ENCODE data around the gene MRGPRG.

Gene MRGPRG

GRCh38 chr11:3231851-3232744 is 13.5 kb upstream of the MRGPRG start, which contains the start of gene MRGPRE:
MRGPRE (minus strand) TSS chr11:3232417; CDS start chr11:3228799, 3,618 bp downstream.
- H3K9me3 ChIP-seq (ENCODE audit: control insufficient read depth, insufficient read depth, low read length): no peaks in the 10 kb centered on the region
- no peaks in the 10 kb centered on the region for H3K36me3 ChIP-seq (ENCODE audit: control insufficient read depth, insufficient read depth, low read length)
- no peaks in the 10 kb centered on the region for H3K4me1 ChIP-seq (ENCODE audit: control insufficient read depth, insufficient read depth, low read length)
- H3K27me3 ChIP-seq (ENCODE audit: control insufficient read depth, insufficient read depth, low read length): no peaks in the 10 kb centered on the region
- H3K27ac ChIP-seq (ENCODE audit: low read depth, low read length): no peak within 1 kb of the TSS
- H3K9ac ChIP-seq (ENCODE audit: low read depth, low read length): no peak within 1 kb of the TSS
- no peak within 1 kb of the TSS for H3K4me3 ChIP-seq (ENCODE audit: low read depth, low read length)

DNA sequence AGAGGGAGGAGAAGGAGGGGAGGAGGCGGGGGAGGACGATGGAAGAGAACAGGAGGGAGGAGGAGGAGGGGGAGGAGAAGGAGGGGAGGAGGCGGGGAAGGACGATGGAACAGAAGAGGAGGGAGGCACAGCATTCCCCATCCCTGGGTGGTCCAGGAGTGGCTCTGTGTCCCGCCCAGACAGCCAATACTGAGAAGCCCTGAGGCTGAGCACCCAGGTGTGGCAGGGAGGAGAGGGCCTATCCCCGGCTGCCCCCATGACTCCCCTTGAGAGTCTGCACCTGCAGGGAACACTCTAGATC is 12.9 kb upstream of the MRGPRG start:
- H3K27me3 ChIP-seq (ENCODE audit: control insufficient read depth, insufficient read depth, low read length): no peaks in the 10 kb centered on the region

GRCh38 chr11:3230636-3231549 is 12.3 kb upstream of the MRGPRG start:
- H3K9ac ChIP-seq (ENCODE audit: low read depth, low read length): no peak overlapping the region
- no peak overlapping the region for H3K4me3 ChIP-seq (ENCODE audit: low read depth, low read length)
- no peaks in the 10 kb centered on the region for H3K36me3 ChIP-seq (ENCODE audit: control insufficient read depth, insufficient read depth, low read length)
- no peaks in the 10 kb centered on the region for H3K4me1 ChIP-seq (ENCODE audit: control insufficient read depth, insufficient read depth, low read length)
- H3K27me3 ChIP-seq (ENCODE audit: control insufficient read depth, insufficient read depth, low read length): no peaks in the 10 kb centered on the region
- H3K9me3 ChIP-seq (ENCODE audit: control insufficient read depth, insufficient read depth, low read length): no peaks in the 10 kb centered on the region
- H3K27ac ChIP-seq (ENCODE audit: low read depth, low read length): no peak overlapping the region

More for the DNA sequence above, 12.9 kb upstream of the MRGPRG start:
- Histone ChIP-seq H3K4me1 (ENCODE audit: control insufficient read depth, insufficient read depth, low read length) (no peaks in the 10 kb centered on the region), H3K27ac (ENCODE audit: low read depth, low read length) (no peak overlapping the region), H3K9me3 (ENCODE audit: control insufficient read depth, insufficient read depth, low read length) (no peaks in the 10 kb centered on the region), H3K4me3 (ENCODE audit: low read depth, low read length) (no peak overlapping the region), H3K36me3 (ENCODE audit: control insufficient read depth, insufficient read depth, low read length) (no peaks in the 10 kb centered on the region), H3K9ac (ENCODE audit: low read depth, low read length) (no peak overlapping the region)

DNA sequence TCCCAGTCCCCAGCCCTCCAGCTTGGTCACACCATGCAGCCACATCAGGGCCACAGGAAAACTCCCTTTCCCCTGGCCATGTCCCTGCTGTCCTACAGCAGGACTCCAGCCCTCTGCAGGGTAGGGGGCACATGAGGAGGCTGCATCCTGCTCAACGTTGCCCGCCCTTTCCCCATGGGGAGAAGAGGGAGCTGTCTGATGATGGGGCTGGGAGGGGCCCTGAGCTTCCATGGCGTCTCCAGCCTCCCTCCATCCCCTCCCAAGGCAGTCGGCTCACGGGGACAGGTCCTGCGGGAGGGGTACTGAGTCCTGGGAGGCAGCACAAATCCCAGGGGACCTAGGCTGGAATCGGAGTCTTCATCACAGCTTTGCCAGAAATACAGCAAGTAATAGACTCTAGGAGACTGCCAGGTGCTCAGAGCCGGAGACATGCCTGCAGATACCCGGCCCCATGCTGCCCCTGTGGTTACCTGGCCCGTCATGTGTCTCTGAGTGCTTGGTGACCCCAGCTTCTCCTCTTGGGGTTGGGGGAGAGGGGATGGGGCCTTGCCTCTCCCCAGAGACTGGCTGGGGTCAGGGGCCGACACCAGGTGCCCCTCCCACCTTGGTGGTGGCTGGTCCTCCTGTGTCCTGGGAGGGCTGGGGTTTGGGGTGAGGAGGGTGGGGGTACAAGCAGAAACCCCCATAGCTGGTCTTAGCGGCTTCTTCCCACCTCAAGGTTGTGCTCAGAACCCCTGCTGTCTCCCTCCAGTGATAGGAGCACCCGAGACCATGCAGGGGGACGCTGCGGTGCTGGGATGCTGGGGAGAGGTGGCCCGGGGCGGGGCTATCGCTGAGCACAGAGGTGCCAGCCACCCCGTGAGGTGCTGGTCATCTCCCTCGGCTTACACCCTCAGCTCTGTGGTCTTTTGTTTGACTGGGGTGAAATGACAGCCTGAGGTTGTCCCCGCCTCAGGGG is 11.3 kb upstream of the MRGPRG start:
- Histone ChIP-seq H3K27me3 (ENCODE audit: control insufficient read depth, insufficient read depth, low read length) (no peaks in the 10 kb centered on the region), H3K27ac (ENCODE audit: low read depth, low read length) (no peak overlapping the region), H3K9me3 (ENCODE audit: control insufficient read depth, insufficient read depth, low read length) (no peaks in the 10 kb centered on the region), H3K36me3 (ENCODE audit: control insufficient read depth, insufficient read depth, low read length) (no peaks in the 10 kb centered on the region), H3K4me3 (ENCODE audit: low read depth, low read length) (no peak overlapping the region), H3K9ac (ENCODE audit: low read depth, low read length) (no peak overlapping the region), H3K4me1 (ENCODE audit: control insufficient read depth, insufficient read depth, low read length) (no peaks in the 10 kb centered on the region)

- Histone ChIP-seq H3K9me3 (ENCODE audit: control insufficient read depth, insufficient read depth, low read length) (no peaks in the 10 kb centered on the region), H3K27me3 (ENCODE audit: control insufficient read depth, insufficient read depth, low read length) (no peaks in the 10 kb centered on the region), H3K4me3 (ENCODE audit: low read depth, low read length) (no peak overlapping the region), H3K27ac (ENCODE audit: low read depth, low read length) (no peak overlapping the region), H3K4me1 (ENCODE audit: control insufficient read depth, insufficient read depth, low read length) (0 out of 2 replicates have a peak, but pooled peaks cover 5% of the 10 kb centered on the region), H3K9ac (ENCODE audit: low read depth, low read length) (no peak overlapping the region), H3K36me3 (ENCODE audit: control insufficient read depth, insufficient read depth, low read length) (no peaks in the 10 kb centered on the region)
Observed at GRCh38 chr11:3228445-3228829, 9.8 kb upstream of the MRGPRG start.

- Histone ChIP-seq H3K27ac (ENCODE audit: low read depth, low read length) (no peak overlapping the region), H3K27me3 (ENCODE audit: control insufficient read depth, insufficient read depth, low read length) (no peaks in the 10 kb centered on the region), H3K4me1 (ENCODE audit: control insufficient read depth, insufficient read depth, low read length) (0 out of 2 replicates have a peak, but pooled peaks cover 5% of the 10 kb centered on the region), H3K9me3 (ENCODE audit: control insufficient read depth, insufficient read depth, low read length) (no peaks in the 10 kb centered on the region), H3K9ac (ENCODE audit: low read depth, low read length) (no peak overlapping the region), H3K36me3 (ENCODE audit: control insufficient read depth, insufficient read depth, low read length) (no peaks in the 10 kb centered on the region), H3K4me3 (ENCODE audit: low read depth, low read length) (no peak overlapping the region)
Observed at GRCh38 chr11:3227568-3228444, 9.2 kb upstream of the MRGPRG start.

GRCh38 chr11:3226846-3227567 is 8.4 kb upstream of the MRGPRG start:
- no peak overlapping the region for H3K4me3 ChIP-seq (ENCODE audit: low read depth, low read length)
- no peak overlapping the region for H3K27ac ChIP-seq (ENCODE audit: low read depth, low read length)
- H3K9ac ChIP-seq (ENCODE audit: low read depth, low read length): no peak overlapping the region
- H3K4me1 ChIP-seq (ENCODE audit: control insufficient read depth, insufficient read depth, low read length): 0 out of 2 replicates have a peak, but pooled peaks cover 5% of the 10 kb centered on the region
- H3K27me3 ChIP-seq (ENCODE audit: control insufficient read depth, insufficient read depth, low read length): no peaks in the 10 kb centered on the region
- no peaks in the 10 kb centered on the region for H3K9me3 ChIP-seq (ENCODE audit: control insufficient read depth, insufficient read depth, low read length)
- no peaks in the 10 kb centered on the region for H3K36me3 ChIP-seq (ENCODE audit: control insufficient read depth, insufficient read depth, low read length)

DNA sequence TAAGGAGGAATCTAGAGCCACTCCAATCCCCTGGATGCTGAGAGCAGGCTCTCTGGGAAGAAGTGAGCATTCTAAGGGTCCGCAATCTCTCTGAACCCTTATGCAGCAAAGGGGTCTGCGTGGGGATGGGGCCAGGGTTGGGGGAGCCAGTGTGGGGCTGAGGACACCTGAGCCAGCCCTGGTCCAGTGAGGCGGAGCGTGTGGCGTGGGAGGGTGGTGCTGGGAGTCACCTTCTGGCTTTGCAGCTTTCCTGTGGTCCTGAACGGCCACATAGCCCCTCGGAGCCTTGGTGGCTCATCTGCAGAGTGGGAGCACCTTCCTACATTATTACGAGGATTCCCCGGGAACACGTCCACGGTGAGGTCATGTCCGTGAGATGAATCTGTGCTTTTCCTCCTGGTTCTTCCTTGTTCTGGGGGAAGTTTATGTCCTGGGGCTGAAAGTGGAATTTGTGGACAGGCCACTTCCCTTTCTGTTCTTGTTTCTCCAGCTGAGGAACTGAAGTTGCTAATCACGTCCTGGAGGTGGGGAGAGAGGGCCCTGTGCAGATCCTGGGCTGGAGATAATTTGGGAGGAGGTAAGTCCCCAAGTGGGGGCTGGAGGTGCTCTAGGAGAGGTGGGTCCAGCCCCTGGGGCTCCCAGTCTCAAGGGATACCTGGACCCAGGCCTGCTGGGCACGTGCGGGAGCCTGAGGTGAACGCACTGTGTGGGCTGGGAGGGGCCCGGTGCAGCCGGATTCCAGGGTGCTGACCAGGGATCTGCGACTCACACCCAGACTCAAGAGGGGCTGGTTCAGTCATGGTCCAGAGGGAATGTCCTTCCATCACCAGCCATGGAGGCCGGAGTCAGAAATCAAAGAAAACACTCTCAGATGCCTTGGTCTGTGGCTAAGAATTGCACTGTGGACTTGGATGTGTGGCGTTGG is 7.5 kb upstream of the MRGPRG start:
- Histone ChIP-seq H3K4me1 (ENCODE audit: control insufficient read depth, insufficient read depth, low read length) (0 out of 2 replicates have a peak, but pooled peaks cover 5% of the 10 kb centered on the region), H3K27me3 (ENCODE audit: control insufficient read depth, insufficient read depth, low read length) (no peaks in the 10 kb centered on the region), H3K27ac (ENCODE audit: low read depth, low read length) (no peak overlapping the region), H3K9me3 (ENCODE audit: control insufficient read depth, insufficient read depth, low read length) (no peaks in the 10 kb centered on the region), H3K4me3 (ENCODE audit: low read depth, low read length) (no peak overlapping the region), H3K9ac (ENCODE audit: low read depth, low read length) (no peak overlapping the region), H3K36me3 (ENCODE audit: control insufficient read depth, insufficient read depth, low read length) (no peaks in the 10 kb centered on the region)

Measured in HUES48 (cell line).